Natural killer cell treated with Interleukin-12 subunit alpha and Interleukin-12 subunit beta and Interleukin-15 and Interleukin-18, amount 100 ng/mL, for 72 hours (primary cell): ENCODE measurements around the gene NDUFB1. TPM values are rescaled to one million over a fixed set of nuclear protein-coding genes. Genes with fewer than 3 reads are reported as not detected.
A peak's percentile ranks its signal among the peaks of the same experiment; 100 is the strongest.

Source experiments
- ATAC-seq, 2 donors: fragments of 150-1000 bp; cut with Tn5 transposase in 1 of 2; sonication (Bioruptor Pico), chemical (Tn5 transposase) in 1 of 2; 2 replicates each; pipeline ENCODE4 v1.10.0; 2021
- DNase-seq: peaks from one replicate; pipeline ENCODE4 v3.0.0; 2022; ENCODE audit warnings: low spot score
- H3K27ac Mint-ChIP-seq, 2 donors: 1 replicate in 1 of 2; 2 replicates in 1 of 2; pipeline ENCODE4 v1.8.0; 2022; ENCODE audit warnings: mixed read lengths in 2 of 2, mild to moderate bottlenecking in 1 of 2, moderate library complexity in 1 of 2
- H3K27me3 Mint-ChIP-seq, 2 donors: 1 replicate in 1 of 2; 2 replicates in 1 of 2; pipeline ENCODE4 v1.8.0; 2022; ENCODE audit warnings: mixed read lengths in 2 of 2
- H3K36me3 Mint-ChIP-seq: one replicate; pipeline ENCODE4 v1.8.0; 2022; ENCODE audit warnings: mixed read lengths
- H3K4me1 Mint-ChIP-seq, 2 donors: 1 replicate in 1 of 2; 2 replicates in 1 of 2; pipeline ENCODE4 v1.8.0; 2022; ENCODE audit warnings: low read depth in 2 of 2, mixed read lengths in 2 of 2, mild to moderate bottlenecking in 1 of 2
- H3K4me3 Mint-ChIP-seq: one replicate; pipeline ENCODE4 v1.8.0; 2022; ENCODE audit warnings: mixed read lengths
- H3K9me3 Mint-ChIP-seq: 2 replicates; pipeline ENCODE4 v1.8.0; 2022; ENCODE audit warnings: mixed read lengths
- total RNA-seq, 2 donors: library from RNA; stranded (reverse); gene quantifications; one replicate each; pipeline ENCODE4 v1.2.3, GENCODE V29; 2022

The NDUFB1 gene
- total RNA-seq = 10 to 100 TPM; 69.6 to 95.5 TPM

DNA sequence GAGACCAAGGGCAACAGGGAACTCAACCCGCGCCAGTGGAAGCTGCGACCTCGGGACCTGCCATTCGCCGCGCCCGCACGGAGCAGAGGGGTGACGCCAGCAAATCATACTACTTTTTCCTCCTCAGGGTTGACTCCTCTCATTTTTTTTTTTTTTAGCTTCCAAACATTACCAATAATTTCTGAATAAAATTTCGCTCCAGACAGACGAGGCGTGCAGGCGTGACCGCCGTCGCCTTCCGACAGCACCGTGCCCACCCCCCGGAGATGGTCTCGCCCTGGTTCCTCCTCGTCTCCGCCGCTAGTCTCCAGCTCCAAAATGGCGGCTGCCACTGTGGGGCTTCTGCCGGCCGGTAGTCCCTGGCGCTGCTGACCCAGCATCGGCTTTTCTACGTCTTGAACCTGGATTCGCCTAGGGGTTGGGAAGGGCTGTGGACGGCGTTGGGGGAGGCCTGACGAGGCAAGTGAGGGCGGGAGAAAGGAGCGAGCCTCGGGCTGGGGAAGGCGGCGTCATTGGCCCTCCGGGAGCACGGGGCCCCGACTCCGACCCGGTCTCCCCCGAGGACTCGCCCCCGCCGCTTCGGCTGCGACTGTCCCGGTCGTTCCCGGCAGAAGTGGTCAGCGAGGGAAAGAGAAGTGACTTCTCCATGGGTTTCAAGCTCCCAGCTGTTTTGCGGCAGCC, at the start of gene NDUFB1, which contains the start of gene CPSF2:
Gene NDUFB1, minus strand, starts transcription at position 37 of the 681 bp plus-strand sequence. CDS start 4,069 bp downstream, outside the sequence.
Gene CPSF2, plus strand, starts transcription at position 300 of the 681 bp plus-strand sequence. CDS start 9,016 bp downstream, outside the sequence.
- no peaks in the 10 kb centered on the region for H3K27me3 Mint-ChIP-seq
- H3K27ac Mint-ChIP-seq = peak within 1 kb of the TSS; percentile 98 to 99
- H3K4me1 Mint-ChIP-seq = peaks cover 24 to 28% of the 10 kb centered on the region in 2 donors
- ATAC-seq = peak; percentile 93 to 94
- peak within 1 kb of the TSS; percentile 100 for H3K4me3 Mint-ChIP-seq
- H3K9me3 Mint-ChIP-seq = no peaks in the 10 kb centered on the region
- DNase-seq = peak; percentile 88
- peaks cover 12% of the 10 kb centered on the region for H3K36me3 Mint-ChIP-seq

DNA sequence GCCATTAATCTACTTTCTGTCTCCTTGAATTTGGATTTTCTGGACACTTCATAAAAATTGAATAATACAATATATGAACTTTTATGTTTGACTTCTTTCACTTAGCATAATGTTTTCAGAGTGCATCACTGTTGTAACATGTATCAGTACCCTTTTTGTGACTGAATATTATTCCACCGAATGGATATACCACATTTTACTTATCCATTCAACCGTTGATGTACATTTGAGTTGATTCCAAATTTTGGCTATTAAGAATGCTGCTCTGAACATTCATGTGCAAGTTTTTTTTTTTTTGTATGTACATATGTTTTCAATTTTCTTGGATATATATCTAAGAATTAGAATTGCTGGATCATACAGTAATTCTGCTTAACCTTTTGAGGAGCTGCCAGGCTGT, 43.5 kb upstream of the NDUFB1 start:
- peaks cover 22% of the 10 kb centered on the region for H3K36me3 Mint-ChIP-seq
- H3K27me3 Mint-ChIP-seq = no peaks in the 10 kb centered on the region
- no peak overlapping the region for H3K4me3 Mint-ChIP-seq
- no peaks in the 10 kb centered on the region for H3K4me1 Mint-ChIP-seq
- no peak for ATAC-seq
- no peak for DNase-seq
- H3K9me3 Mint-ChIP-seq = no peaks in the 10 kb centered on the region
- no peak overlapping the region for H3K27ac Mint-ChIP-seq

DNA sequence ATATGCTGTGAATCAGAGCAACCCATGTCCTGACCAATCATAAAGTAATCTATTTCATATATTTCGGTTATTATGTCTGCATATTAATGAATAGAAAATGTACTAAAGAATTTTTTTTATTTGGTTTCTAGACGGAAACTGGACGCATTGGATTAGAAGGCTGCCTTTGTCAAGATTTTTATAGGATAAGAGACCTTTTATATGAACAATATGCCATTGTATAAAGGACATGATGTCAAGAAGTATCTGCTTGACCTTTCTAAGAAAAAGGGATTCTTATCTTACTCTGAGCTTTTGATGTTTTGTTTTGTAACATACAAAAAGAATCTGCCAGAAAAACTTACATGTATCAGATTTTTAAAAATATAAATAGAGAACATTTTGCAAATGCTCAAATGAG, 40.0 kb upstream of the NDUFB1 start:
- H3K27me3 Mint-ChIP-seq = no peaks in the 10 kb centered on the region
- H3K27ac Mint-ChIP-seq = no peak overlapping the region
- no peaks in the 10 kb centered on the region for H3K9me3 Mint-ChIP-seq
- H3K36me3 Mint-ChIP-seq = peaks cover 38% of the 10 kb centered on the region
- ATAC-seq = no peak
- H3K4me1 Mint-ChIP-seq = peaks cover 4 to 6% of the 10 kb centered on the region in 2 donors
- DNase-seq = no peak
- H3K4me3 Mint-ChIP-seq = no peak overlapping the region

DNA sequence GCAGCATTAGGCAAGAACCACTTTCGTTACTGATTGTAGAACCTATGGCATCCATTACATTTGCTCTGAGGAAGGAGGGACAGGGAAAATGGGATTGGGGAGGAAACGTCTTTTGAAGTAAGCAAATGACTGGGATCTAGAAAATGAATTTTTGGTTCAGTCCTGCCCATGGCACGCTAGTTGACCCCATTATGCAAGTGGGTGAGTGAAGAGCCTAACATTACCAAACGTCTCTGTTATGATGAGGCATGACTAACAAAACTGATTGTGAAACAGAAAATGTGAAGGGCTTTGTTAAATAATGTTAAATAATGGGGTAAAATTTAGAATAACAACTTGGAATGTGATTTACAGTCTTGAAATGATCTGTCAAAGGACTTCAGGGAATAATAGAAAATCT, 39.1 kb upstream of the NDUFB1 start:
- Mint-ChIP-seq H3K36me3 (peaks cover 38% of the 10 kb centered on the region), H3K27ac (peak overlapping the region in 1 of 2 donors; percentile 30), H3K9me3 (no peaks in the 10 kb centered on the region), H3K4me1 (peaks cover 4 to 6% of the 10 kb centered on the region in 2 donors), H3K4me3 (no peak overlapping the region), H3K27me3 (no peaks in the 10 kb centered on the region)
- DNase-seq = no peak
- ATAC-seq = no peak

DNA sequence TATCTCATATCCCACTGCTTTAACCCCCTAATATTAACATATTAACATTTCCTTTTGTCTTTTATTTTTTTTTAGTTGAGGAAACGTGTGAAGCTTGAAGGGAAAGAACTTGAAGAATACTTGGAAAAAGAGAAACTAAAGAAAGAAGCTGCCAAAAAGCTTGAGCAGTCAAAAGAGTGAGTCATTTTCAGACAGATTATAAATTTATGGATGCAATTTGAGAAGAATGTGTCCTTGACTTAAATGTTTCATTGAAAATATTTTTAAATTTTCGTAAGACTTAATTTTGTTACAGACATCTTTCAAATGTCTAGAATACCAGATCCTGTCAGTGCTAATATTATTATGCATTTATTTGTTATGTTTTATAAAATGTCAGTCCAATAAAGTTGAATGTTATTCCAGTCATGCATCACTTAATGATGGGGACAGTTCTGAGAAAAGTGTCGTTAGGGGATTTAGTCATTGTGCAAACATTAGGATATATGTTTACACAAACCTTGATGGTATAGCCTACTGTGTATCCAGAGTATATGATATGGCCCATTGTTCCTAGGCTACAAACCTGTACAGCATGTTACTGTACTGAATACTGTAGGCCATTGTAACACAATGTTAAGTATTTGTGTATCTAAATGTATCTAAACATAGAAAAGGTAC, 32.9 kb upstream of the NDUFB1 start:
- Mint-ChIP-seq H3K9me3 (no peaks in the 10 kb centered on the region), H3K4me1 (peaks cover 6% of the 10 kb centered on the region in 2 donors), H3K27me3 (no peaks in the 10 kb centered on the region), H3K4me3 (no peak overlapping the region), H3K27ac (no peak overlapping the region), H3K36me3 (peaks cover 24% of the 10 kb centered on the region)
- no peak for ATAC-seq
- no peak for DNase-seq

DNA sequence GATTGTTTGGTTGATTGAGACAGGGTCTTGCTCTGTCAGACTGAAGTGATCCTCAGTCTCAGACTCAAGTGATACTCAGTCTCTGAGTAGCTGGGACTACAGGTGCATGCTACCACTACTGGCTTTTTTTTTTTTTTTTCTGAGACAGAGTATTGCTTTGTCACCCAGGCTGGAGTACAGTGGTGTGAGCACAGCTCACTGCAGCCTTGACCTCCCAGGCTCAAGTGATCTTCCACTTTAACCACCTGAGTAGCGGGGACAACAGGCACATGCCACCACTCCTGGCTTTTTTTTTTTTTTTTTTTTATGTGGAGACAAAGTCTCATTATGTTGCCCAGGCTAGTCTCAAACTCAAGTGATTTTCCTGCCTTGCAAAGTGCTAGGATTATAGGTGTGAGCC, 32.1 kb upstream of the NDUFB1 start:
- Mint-ChIP-seq H3K36me3 (peaks cover 19% of the 10 kb centered on the region), H3K9me3 (no peaks in the 10 kb centered on the region), H3K4me3 (no peak overlapping the region), H3K27me3 (no peaks in the 10 kb centered on the region), H3K4me1 (peaks cover 6% of the 10 kb centered on the region in 2 donors), H3K27ac (no peak overlapping the region)
- no peak for DNase-seq
- no peak for ATAC-seq

DNA sequence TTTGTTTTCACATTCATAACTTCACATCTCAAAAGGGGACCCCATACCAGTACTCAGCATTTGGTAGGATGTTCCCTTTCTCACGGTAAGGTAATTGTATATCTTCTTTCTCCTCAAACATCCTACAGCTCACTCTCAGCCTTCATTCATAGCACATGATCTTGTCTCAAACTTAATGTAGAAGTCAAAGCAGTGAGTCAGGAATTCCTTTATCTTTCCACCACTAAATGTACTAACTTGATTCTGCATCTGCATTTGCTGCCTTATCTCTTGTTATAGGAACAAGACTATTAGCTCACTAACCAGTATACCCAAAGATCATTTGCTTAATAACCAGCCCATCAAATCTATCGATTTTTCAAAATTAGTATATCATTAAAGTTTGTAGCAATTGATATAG, 23.2 kb upstream of the NDUFB1 start:
- Mint-ChIP-seq H3K27me3 (no peaks in the 10 kb centered on the region), H3K9me3 (no peaks in the 10 kb centered on the region), H3K4me3 (no peak overlapping the region), H3K27ac (peak overlapping the region in 1 of 2 donors; percentile 1), H3K36me3 (peaks cover 37% of the 10 kb centered on the region), H3K4me1 (peaks cover 4 to 11% of the 10 kb centered on the region in 2 donors)
- ATAC-seq (no peak), DNase-seq (no peak)

DNA sequence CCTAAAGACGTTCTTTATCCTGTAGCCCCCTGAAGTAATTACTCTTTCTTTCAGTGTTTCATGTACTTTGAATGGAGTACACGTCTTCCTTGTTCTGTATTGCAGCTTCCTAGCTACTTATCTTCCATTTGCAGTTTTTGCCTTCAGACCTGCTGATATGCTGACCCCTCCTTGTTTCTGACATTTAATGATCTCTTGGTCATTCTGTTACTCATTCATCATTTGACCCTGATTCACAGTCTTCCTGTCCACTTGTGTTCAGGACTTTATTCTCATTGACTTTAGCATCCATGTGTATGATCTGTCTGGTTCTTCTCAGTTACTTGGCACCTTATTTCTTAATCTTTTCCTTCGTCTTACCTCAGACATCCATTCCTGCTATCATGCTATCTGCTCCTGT, 22.5 kb upstream of the NDUFB1 start:
- Mint-ChIP-seq H3K36me3 (peaks cover 37% of the 10 kb centered on the region), H3K9me3 (no peaks in the 10 kb centered on the region)

DNA sequence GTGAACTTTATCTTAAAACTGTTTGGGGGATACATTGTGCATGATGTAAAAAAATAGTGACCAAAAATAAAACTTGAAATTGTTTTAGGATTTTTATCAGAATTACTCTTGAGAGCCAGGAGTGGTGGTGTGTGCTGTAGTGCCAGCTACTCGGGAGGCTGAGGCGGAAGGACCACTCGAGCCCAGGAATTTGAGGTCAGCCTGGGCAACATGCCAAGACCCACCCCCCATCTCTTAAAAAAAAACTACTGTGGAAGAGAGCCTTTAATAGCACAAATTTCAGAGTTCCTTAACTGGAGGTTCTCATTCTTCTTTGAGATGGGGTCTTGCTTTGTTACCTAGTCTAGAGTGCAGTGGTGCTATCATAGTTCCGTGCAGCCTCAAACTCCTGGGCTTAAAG, 21.8 kb upstream of the NDUFB1 start:
- no peaks in the 10 kb centered on the region for H3K9me3 Mint-ChIP-seq
- no peak overlapping the region for H3K27ac Mint-ChIP-seq
- H3K4me3 Mint-ChIP-seq = no peak overlapping the region
- DNase-seq (no peak), ATAC-seq (no peak)
- H3K36me3 Mint-ChIP-seq = peaks cover 37% of the 10 kb centered on the region
- H3K4me1 Mint-ChIP-seq = peaks cover 4 to 11% of the 10 kb centered on the region in 2 donors
- H3K27me3 Mint-ChIP-seq = no peaks in the 10 kb centered on the region

More for the DNA sequence above, 22.5 kb upstream of the NDUFB1 start:
- DNase-seq (no peak), ATAC-seq (no peak)
- Mint-ChIP-seq H3K27ac (no peak overlapping the region), H3K4me3 (no peak overlapping the region), H3K27me3 (no peaks in the 10 kb centered on the region), H3K4me1 (peaks cover 4 to 11% of the 10 kb centered on the region in 2 donors)

DNA sequence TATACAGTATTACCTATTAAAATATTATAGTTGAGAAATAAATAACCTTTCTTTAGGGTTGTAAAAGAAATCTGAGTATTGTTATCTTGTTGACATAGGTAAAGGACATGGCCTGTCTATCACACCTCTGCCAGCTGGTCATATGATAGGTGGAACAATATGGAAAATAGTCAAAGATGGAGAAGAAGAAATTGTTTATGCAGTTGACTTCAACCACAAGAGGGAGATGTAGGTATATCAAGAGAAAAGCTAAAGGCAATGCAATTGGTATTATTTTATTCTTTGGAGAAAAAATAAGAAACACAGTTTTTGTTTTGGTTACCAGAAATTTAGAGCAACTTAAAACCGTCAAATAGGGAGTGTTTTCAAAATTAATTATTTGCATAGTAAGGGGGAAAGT, 13.8 kb upstream of the NDUFB1 start:
- Mint-ChIP-seq H3K4me1 (peaks cover 3 to 6% of the 10 kb centered on the region in 2 donors), H3K4me3 (no peak overlapping the region), H3K9me3 (no peaks in the 10 kb centered on the region), H3K27me3 (no peaks in the 10 kb centered on the region), H3K27ac (no peak overlapping the region), H3K36me3 (peaks cover 19% of the 10 kb centered on the region)
- ATAC-seq (no peak), DNase-seq (no peak)

DNA sequence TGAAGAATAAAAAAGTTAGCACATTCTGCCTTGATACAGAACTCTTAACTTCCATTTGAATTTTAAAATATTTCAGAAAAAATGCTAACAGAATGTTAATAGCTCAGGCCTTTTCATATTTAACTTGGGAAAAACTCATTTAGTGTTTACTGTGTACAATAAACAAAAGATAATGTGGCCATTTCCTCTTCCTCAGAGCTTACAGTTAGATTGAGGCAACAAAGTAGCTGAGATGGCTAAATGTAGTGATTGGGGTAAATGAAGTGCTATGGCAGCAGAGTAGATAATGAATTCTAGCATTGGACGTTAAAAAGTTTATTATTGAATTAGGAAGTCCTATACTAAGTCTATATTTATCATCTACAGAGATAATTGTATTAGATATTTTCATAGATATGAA, 12.9 kb upstream of the NDUFB1 start:
- H3K36me3 Mint-ChIP-seq = peaks cover 19% of the 10 kb centered on the region
- peaks cover 3 to 6% of the 10 kb centered on the region in 2 donors for H3K4me1 Mint-ChIP-seq
- DNase-seq = no peak
- no peaks in the 10 kb centered on the region for H3K27me3 Mint-ChIP-seq
- H3K4me3 Mint-ChIP-seq = no peak overlapping the region
- no peak for ATAC-seq
- no peaks in the 10 kb centered on the region for H3K9me3 Mint-ChIP-seq
- peak overlapping the region in 1 of 2 donors; percentile 61 for H3K27ac Mint-ChIP-seq

DNA sequence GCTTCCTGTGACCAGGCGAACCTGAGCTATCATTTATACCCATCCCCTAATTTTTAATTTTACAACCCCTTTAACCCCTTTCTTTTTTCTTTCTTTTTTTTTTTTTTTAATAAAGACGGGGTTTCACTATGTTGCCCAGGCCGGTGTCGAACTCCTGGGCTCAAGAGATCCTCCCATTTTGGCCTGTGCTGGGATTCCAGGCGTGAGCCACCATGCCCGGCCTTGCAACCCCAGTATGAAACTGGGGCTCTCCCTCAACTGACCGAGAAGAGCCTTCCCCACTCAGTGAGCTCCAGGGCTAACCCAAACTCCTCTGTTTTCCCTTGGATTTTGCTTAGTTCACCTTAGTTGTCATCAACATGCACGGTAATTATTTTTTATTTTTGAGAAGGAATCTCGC, 1.3 kb upstream of the NDUFB1 start:
- Mint-ChIP-seq H3K27ac (peak overlapping the region; percentile 98 to 99), H3K36me3 (peaks cover 20% of the 10 kb centered on the region), H3K9me3 (no peaks in the 10 kb centered on the region), H3K4me1 (peaks cover 31 to 37% of the 10 kb centered on the region in 2 donors), H3K4me3 (peak overlapping the region; percentile 100), H3K27me3 (no peaks in the 10 kb centered on the region)
- ATAC-seq = no peak
- DNase-seq = no peak

DNA sequence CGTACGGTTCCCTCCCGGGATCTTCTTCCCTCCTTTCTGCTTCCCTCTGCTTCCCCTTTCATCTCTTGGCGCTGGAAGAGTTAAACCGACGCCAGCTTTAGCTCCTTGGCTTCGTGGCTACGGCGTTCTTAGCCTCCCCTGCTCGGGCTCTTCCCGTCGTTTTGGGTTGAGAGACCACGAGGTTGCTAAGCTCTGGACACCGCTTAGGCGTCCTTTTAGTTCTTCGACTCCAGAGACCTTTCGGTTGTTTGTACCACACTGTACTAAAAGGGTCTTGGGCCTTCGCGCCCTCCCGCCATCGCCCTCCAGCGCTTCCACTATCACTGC, 808 bp upstream of the NDUFB1 start:
- ATAC-seq (peak in 1 of 2 donors; percentile 40), DNase-seq (no peak)
- Mint-ChIP-seq H3K36me3 (peaks cover 18% of the 10 kb centered on the region), H3K27ac (peak overlapping the region; percentile 98 to 99), H3K4me3 (peak overlapping the region; percentile 100), H3K9me3 (no peaks in the 10 kb centered on the region), H3K27me3 (no peaks in the 10 kb centered on the region), H3K4me1 (peaks cover 27 to 33% of the 10 kb centered on the region in 2 donors)

DNA sequence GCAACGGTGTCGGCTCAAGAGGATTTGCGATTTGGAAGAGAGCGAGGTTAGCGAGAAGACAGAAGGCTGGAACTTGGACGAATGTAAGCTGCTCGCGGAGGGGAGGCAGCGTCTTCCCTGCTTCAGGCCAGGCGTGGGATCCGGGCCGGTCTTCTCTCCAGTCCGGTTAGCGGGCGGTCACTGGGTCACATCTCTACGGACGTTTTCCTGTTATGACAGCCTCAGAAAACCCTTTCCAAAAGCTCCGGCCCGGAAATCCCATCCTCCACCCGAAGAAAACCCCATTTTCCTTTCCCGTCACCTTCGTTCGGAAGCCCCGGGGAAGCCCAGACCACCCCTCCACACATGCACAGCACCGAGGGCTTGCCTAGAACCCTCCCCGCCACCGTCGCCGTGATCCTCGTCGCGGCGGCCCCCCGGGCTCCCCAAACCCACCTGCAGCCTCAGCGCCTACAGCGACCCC, 268 bp downstream of the NDUFB1 start:
- Mint-ChIP-seq H3K4me1 (peaks cover 24 to 26% of the 10 kb centered on the region in 2 donors), H3K4me3 (peak overlapping the region; percentile 100), H3K9me3 (no peaks in the 10 kb centered on the region), H3K27me3 (no peaks in the 10 kb centered on the region), H3K36me3 (peaks cover 11% of the 10 kb centered on the region), H3K27ac (peak overlapping the region; percentile 98 to 99)
- DNase-seq (no peak), ATAC-seq (peak; percentile 49 to 60)
